ENCODE measurements around the gene HEY2. TPM values are rescaled to one million over a fixed set of nuclear protein-coding genes. Genes with fewer than 3 reads are reported as not detected.
"Not testable (repeated sequence)": the region's sequence is repeated elsewhere in the genome, so short reads cannot be mapped to it uniquely, and the experiment has no call there.

The HEY2 gene
- total RNA-seq = 17.6 to 43.0 TPM (median 41.2 TPM) in 3 replicates
- long read RNA-seq, transcript HEY2-201 (5 exons, 2,678 nt) = major isoform, 63 of 92 reads
- long read RNA-seq, partial matches to known transcripts = 26 of 92 reads
- long read RNA-seq, other reads (novel, unspliced or antisense) = 3 of 92 reads

- H3K4me3 Mint-ChIP-seq (ENCODE audit: unreplicated experiment) = peak within 1 kb of the TSS; percentile 98
- no peaks in the 10 kb centered on the region for H3K27me3 Mint-ChIP-seq (ENCODE audit: low read depth)
- peak; percentile 47 for TF ChIP-seq CTCF (IDR thresholded peaks at IDR 0.05)
- DNase-seq (ENCODE audit: low spot score) = peak; percentile 98
- no peaks in the 10 kb centered on the region for H3K9me3 Mint-ChIP-seq (ENCODE audit: low read depth)
- peaks cover 73% of the 10 kb centered on the region for H3K4me1 Mint-ChIP-seq (ENCODE audit: low read depth)
- H3K36me3 Mint-ChIP-seq (ENCODE audit: low read depth) = peaks cover 15% of the 10 kb centered on the region
- peak within 1 kb of the TSS; percentile 98 for H3K27ac Mint-ChIP-seq (ENCODE audit: unreplicated experiment)
Observed at GRCh38 chr6:125749173-125749864, at the start of gene HEY2. TSS of gene HEY2 (plus strand) at chr6:125749632. CDS start at chr6:125749777, 145 bp downstream.

- Mint-ChIP-seq H3K4me3 (ENCODE audit: unreplicated experiment) (no peak overlapping the region), H3K27ac (ENCODE audit: unreplicated experiment) (no peak overlapping the region), H3K4me1 (ENCODE audit: low read depth) (peaks cover 24% of the 10 kb centered on the region), H3K27me3 (ENCODE audit: low read depth) (no peaks in the 10 kb centered on the region), H3K9me3 (ENCODE audit: low read depth) (no peaks in the 10 kb centered on the region), H3K36me3 (ENCODE audit: low read depth) (no peaks in the 10 kb centered on the region)
- no peak for DNase-seq (ENCODE audit: low spot score)
- TF ChIP-seq CTCF (IDR thresholded peaks at IDR 0.05) = no peak
Observed at GRCh38 chr6:125700581-125701353, 48.7 kb upstream of the HEY2 start.

GRCh38 chr6:125701354-125701668 is 48.1 kb upstream of the HEY2 start:
- H3K36me3 Mint-ChIP-seq (ENCODE audit: low read depth) = no peaks in the 10 kb centered on the region
- no peak for DNase-seq (ENCODE audit: low spot score)
- no peaks in the 10 kb centered on the region for H3K9me3 Mint-ChIP-seq (ENCODE audit: low read depth)
- H3K4me1 Mint-ChIP-seq (ENCODE audit: low read depth) = peaks cover 24% of the 10 kb centered on the region
- H3K27me3 Mint-ChIP-seq (ENCODE audit: low read depth) = no peaks in the 10 kb centered on the region
- no peak for TF ChIP-seq CTCF (IDR thresholded peaks at IDR 0.05)
- H3K27ac Mint-ChIP-seq (ENCODE audit: unreplicated experiment) = no peak overlapping the region
- no peak overlapping the region for H3K4me3 Mint-ChIP-seq (ENCODE audit: unreplicated experiment)

- not testable (repeated sequence) for H3K9me3 Mint-ChIP-seq (ENCODE audit: low read depth); H3K27ac Mint-ChIP-seq (ENCODE audit: unreplicated experiment); H3K4me3 Mint-ChIP-seq (ENCODE audit: unreplicated experiment); H3K27me3 Mint-ChIP-seq (ENCODE audit: low read depth); H3K36me3 Mint-ChIP-seq (ENCODE audit: low read depth); DNase-seq (ENCODE audit: low spot score)
- H3K4me1 Mint-ChIP-seq (ENCODE audit: low read depth) = peaks cover 16% of the 10 kb centered on the region
Observed at GRCh38 chr6:125703882-125704281, 45.5 kb upstream of the HEY2 start.

- H3K27ac Mint-ChIP-seq (ENCODE audit: unreplicated experiment) = no peak overlapping the region
- no peak for TF ChIP-seq CTCF (IDR thresholded peaks at IDR 0.05)
Observed at GRCh38 chr6:125707615-125708243, 41.7 kb upstream of the HEY2 start.

More at GRCh38 chr6:125707615-125708243, 41.7 kb upstream of the HEY2 start:
- Mint-ChIP-seq H3K4me1 (ENCODE audit: low read depth) (no peaks in the 10 kb centered on the region), H3K36me3 (ENCODE audit: low read depth) (peaks cover 10% of the 10 kb centered on the region), H3K4me3 (ENCODE audit: unreplicated experiment) (no peak overlapping the region), H3K9me3 (ENCODE audit: low read depth) (peaks cover 28% of the 10 kb centered on the region), H3K27me3 (ENCODE audit: low read depth) (no peaks in the 10 kb centered on the region)
- no peak for DNase-seq (ENCODE audit: low spot score)

All from chondrocyte (in vitro differentiated cells).